K562 (cell line): ENCODE measurements around the gene FASTK. TPM values are rescaled to one million over a fixed set of nuclear protein-coding genes. Genes with fewer than 3 reads are reported as not detected.

Experiments
- ARID1B ChIP-seq: fragments of 450-650 bp; IDR thresholded peaks from 2 replicates; pipeline ENCODE4 v1.6.1; 2016; ENCODE audit warnings: antibody characterized with exemption, mild to moderate bottlenecking, inconsistent platforms
- BDP1 ChIP-seq: IDR thresholded peaks from 3 replicates; pipeline ENCODE4 v1.6.1; 2011; ENCODE audit not compliant: insufficient read length, insufficient read depth
- CHD2 ChIP-seq: IDR thresholded peaks from 2 replicates; pipeline ENCODE4 v1.6.1; 2011; ENCODE audit warnings: low read depth, low read length
- DNMT1 ChIP-seq: fragments of 450-650 bp; IDR thresholded peaks from 2 replicates; pipeline ENCODE4 v1.6.1; 2016; ENCODE audit warnings: antibody characterized with exemption, mild to moderate bottlenecking
- EP300 ChIP-seq: IDR thresholded peaks from 2 replicates; pipeline ENCODE4 v1.6.1; 2012; ENCODE audit warnings: low read length, improper control_type of control experiment
- ETV5 ChIP-seq: sonication (generic); formaldehyde crosslinking; IDR thresholded peaks from 2 replicates; pipeline ENCODE4 v1.4.0; 2020; ENCODE audit warnings: low read depth, mild to moderate bottlenecking, missing genetic modification reagents
- HCFC1 ChIP-seq: IDR thresholded peaks from 2 replicates; pipeline ENCODE4 v1.6.1; 2012; ENCODE audit warnings: low read depth, low read length, improper control_type of control experiment
- HDAC6 ChIP-seq: IDR thresholded peaks from 2 replicates; pipeline ENCODE4 v1.6.1; 2012; ENCODE audit warnings: low read depth, mild to moderate bottlenecking, control low read depth, inconsistent platforms, low read length, moderate library complexity
- KLF1 ChIP-seq: fragments of 450-650 bp; IDR thresholded peaks from 2 replicates; pipeline ENCODE4 v1.6.1; 2016; ENCODE audit warnings: missing genetic modification characterization, missing compliant biosample characterization
- NR1H2 ChIP-seq: sonication (generic); formaldehyde crosslinking; IDR thresholded peaks from 2 replicates; pipeline ENCODE4 v1.4.0; 2020; ENCODE audit warnings: mild to moderate bottlenecking, missing genetic modification reagents
- POLR3G ChIP-seq: IDR thresholded peaks from 2 replicates; pipeline ENCODE4 v1.6.1; 2011; ENCODE audit not compliant: insufficient read length, insufficient replicate concordance; ENCODE audit errors: extremely low read depth
- RAD51 ChIP-seq: fragments of 450-650 bp; IDR thresholded peaks from 2 replicates; pipeline ENCODE4 v1.7.1; 2016; ENCODE audit warnings: low read depth, mild to moderate bottlenecking, borderline replicate concordance
- SLC30A9 ChIP-seq: fragments of 250-450 bp; sonication (Bioruptor Pico); IDR thresholded peaks from 2 replicates; pipeline ENCODE4 v1.8.0; 2022; ENCODE audit warnings: mild to moderate bottlenecking, moderate library complexity
- SMC3 ChIP-seq: conservative IDR thresholded peaks from 2 replicates; pipeline ENCODE4 v1.6.1; 2011; ENCODE audit warnings: low read depth, low read length, improper control_type of control experiment; ENCODE audit not compliant: insufficient read depth
- TEAD2 ChIP-seq: fragments of 450-650 bp; IDR thresholded peaks from 2 replicates; pipeline ENCODE4 v1.6.1; 2016; ENCODE audit warnings: missing genetic modification characterization, control low read depth, missing compliant biosample characterization
- ZEB2 ChIP-seq: fragments of 450-650 bp; IDR thresholded peaks from 2 replicates; pipeline ENCODE4 v1.6.1; 2016
- ZFP36 ChIP-seq: fragments of 150-350 bp; IDR thresholded peaks from 2 replicates; pipeline ENCODE4 v1.6.1; 2018; ENCODE audit warnings: low read length, low read depth; ENCODE audit not compliant: partially characterized antibody
- ZNF121 ChIP-seq: sonication (generic); formaldehyde crosslinking; conservative IDR thresholded peaks from 2 replicates; pipeline ENCODE4 v1.8.0; 2022; ENCODE audit warnings: missing genetic modification reagents
- ZNF311 ChIP-seq: fragments of 250-450 bp; sonication (Bioruptor Pico); IDR thresholded peaks from 2 replicates; pipeline ENCODE4 v1.4.0; 2020; ENCODE audit warnings: mild to moderate bottlenecking, moderate library complexity
- ZNF586 ChIP-seq: fragments of 450-650 bp; formaldehyde crosslinking; conservative IDR thresholded peaks from 2 replicates; pipeline ENCODE4 v1.4.0; 2020; ENCODE audit warnings: mild to moderate bottlenecking, moderate library complexity
- ZNF696 ChIP-seq: fragments of 250-450 bp; sonication (Bioruptor Pico); conservative IDR thresholded peaks from 2 replicates; pipeline ENCODE4 v1.4.0; 2020; ENCODE audit warnings: mild to moderate bottlenecking, moderate library complexity
- ZSCAN29 ChIP-seq: fragments of 450-650 bp; IDR thresholded peaks from 2 replicates; pipeline ENCODE4 v1.6.1; 2017
- polyA plus RNA-seq, 8 experiments: library from polyadenylated mRNA; depleted of rRNA in 4 of 8; stranded (reverse) in 5 of 8; unstranded in 3 of 8; fragments of >200 nt; fragmentation: Nextera tagmentation in 2 of 8; fragmentation: Illumina TruSeq in 1 of 8; extraction: Ambion mirVana in 2 of 8; extraction: Trizol in 1 of 8; gene quantifications; 2 replicates each; pipeline versions ENCODE4 v1.2.1 to v1.2.3, GENCODE V29; 2011 to 2014; ENCODE audit warnings: inconsistent platforms in 1 of 8, missing spikeins in 1 of 8
- total RNA-seq, 7 experiments: library from RNA; depleted of rRNA in 6 of 7; stranded (reverse); fragments of >200 nt in 6 of 7; fragmentation: Illumina TruSeq in 2 of 7; extraction: Trizol in 2 of 7; gene quantifications; 2 replicates each; pipeline versions ENCODE4 v1.2.1 to v1.2.3, GENCODE V29; 2011 to 2021; ENCODE audit warnings: low replicate concordance in 1 of 7
- TF ChIP-seq, protein P1 (sequence below): fragments of 450-650 bp; formaldehyde crosslinking; IDR thresholded peaks from 2 replicates; pipeline ENCODE4 v1.4.0; 2020; ENCODE audit warnings: mild to moderate bottlenecking, moderate library complexity
- TF ChIP-seq, protein P2 (sequence below), 2 experiments: fragments of 200-800 bp in 1 of 2; sonication (Bioruptor generic) in 1 of 2; sonication (generic) in 1 of 2; formaldehyde crosslinking in 1 of 2; IDR thresholded peaks in 1 of 2; conservative IDR thresholded peaks in 1 of 2; 2 replicates each; pipeline versions ENCODE4 v1.5.0 to v1.6.1; 2016 to 2020; ENCODE audit warnings: missing compliant biosample characterization in 1 of 2, missing genetic modification characterization in 1 of 2, missing genetic modification reagents in 1 of 2
- TF ChIP-seq, protein P3 (sequence below): fragments of 150-350 bp; conservative IDR thresholded peaks from 2 replicates; pipeline ENCODE4 v1.6.1; 2014; ENCODE audit warnings: low read length
- TF ChIP-seq, protein P4 (sequence below), 2 experiments: fragments of 450-650 bp in 1 of 2; sonication (generic) in 1 of 2; formaldehyde crosslinking; conservative IDR thresholded peaks; 2 replicates each; pipeline versions ENCODE4 v1.4.0 to v1.8.1; 2020 to 2022; ENCODE audit warnings: mild to moderate bottlenecking in 1 of 2, missing genetic modification reagents in 1 of 2

Gene FASTK
- total and polyA plus RNA-seq, 9 of the 15 experiments (the other 6 are each of a cell fraction or from before 2014, with no cell fraction given): 0.51 to 150 (median 48.2) TPM

DNA sequence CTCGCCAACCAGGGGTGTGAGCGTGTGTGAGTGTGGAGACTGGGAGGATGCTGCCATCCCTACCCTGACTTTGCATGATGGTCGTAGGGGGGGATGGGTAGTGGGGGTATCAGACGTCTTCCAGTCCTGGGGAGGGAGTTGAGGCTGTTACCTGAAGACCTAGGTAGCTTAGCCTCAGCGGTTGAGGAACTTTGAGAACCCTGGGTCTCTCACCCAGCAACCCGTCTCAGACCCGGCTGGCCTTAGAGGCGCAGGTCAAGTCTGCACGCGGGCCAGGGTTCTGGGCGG lies 18.6 kb downstream of the FASTK start (continued):
- no peak for TF ChIP-seq ZNF586 (CRISPR knock-in tag)
- no peak for TF ChIP-seq RAD51
- TF ChIP-seq, protein P1, sequence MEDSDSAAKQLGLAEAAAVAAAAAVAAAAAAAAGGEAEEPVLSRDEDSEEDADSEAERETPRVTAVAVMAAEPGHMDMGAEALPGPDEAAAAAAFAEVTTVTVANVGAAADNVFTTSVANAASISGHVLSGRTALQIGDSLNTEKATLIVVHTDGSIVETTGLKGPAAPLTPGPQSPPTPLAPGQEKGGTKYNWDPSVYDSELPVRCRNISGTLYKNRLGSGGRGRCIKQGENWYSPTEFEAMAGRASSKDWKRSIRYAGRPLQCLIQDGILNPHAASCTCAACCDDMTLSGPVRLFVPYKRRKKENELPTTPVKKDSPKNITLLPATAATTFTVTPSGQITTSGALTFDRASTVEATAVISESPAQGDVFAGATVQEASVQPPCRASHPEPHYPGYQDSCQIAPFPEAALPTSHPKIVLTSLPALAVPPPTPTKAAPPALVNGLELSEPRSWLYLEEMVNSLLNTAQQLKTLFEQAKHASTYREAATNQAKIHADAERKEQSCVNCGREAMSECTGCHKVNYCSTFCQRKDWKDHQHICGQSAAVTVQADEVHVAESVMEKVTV: no peak
- TF ChIP-seq TEAD2 (tag): no peak
- no peak for TF ChIP-seq DNMT1
- TF ChIP-seq ZEB2: no peak
- no peak for TF ChIP-seq HDAC6
- TF ChIP-seq ZNF696 (CRISPR knock-in tag): no peak
- no peak for TF ChIP-seq POLR3G
- TF ChIP-seq ZFP36: no peak
- TF ChIP-seq SMC3: peak; percentile 2; the same call in 1 of the 2 replicates
- TF ChIP-seq EP300: 0 out of 2 replicates have a peak, but pooled peaks have one; percentile 8
- no peak for TF ChIP-seq KLF1 (tag)
- TF ChIP-seq ARID1B: no peak
- TF ChIP-seq SLC30A9 (CRISPR knock-in tag): no peak
- no peak for TF ChIP-seq HCFC1
- no peak for TF ChIP-seq NR1H2 (CRISPR knock-in tag)
- TF ChIP-seq ZNF311 (CRISPR knock-in tag): no peak
- TF ChIP-seq, protein P2, sequence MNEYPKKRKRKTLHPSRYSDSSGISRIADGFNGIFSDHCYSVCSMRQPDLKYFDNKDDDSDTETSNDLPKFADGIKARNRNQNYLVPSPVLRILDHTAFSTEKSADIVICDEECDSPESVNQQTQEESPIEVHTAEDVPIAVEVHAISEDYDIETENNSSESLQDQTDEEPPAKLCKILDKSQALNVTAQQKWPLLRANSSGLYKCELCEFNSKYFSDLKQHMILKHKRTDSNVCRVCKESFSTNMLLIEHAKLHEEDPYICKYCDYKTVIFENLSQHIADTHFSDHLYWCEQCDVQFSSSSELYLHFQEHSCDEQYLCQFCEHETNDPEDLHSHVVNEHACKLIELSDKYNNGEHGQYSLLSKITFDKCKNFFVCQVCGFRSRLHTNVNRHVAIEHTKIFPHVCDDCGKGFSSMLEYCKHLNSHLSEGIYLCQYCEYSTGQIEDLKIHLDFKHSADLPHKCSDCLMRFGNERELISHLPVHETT (CRISPR knock-in tag; conservative IDR thresholded peaks at IDR 0.05 in 1 of 2, IDR thresholded peaks at IDR 0.05 in 1 of 2): 0 out of 4 replicates have a peak, but pooled peaks of 1 of the 2 experiments have one; percentile 13
- no peak for TF ChIP-seq CHD2
- no peak for TF ChIP-seq ZNF121 (CRISPR knock-in tag)
- TF ChIP-seq ETV5 (CRISPR knock-in tag): no peak
- TF ChIP-seq, protein P3, sequence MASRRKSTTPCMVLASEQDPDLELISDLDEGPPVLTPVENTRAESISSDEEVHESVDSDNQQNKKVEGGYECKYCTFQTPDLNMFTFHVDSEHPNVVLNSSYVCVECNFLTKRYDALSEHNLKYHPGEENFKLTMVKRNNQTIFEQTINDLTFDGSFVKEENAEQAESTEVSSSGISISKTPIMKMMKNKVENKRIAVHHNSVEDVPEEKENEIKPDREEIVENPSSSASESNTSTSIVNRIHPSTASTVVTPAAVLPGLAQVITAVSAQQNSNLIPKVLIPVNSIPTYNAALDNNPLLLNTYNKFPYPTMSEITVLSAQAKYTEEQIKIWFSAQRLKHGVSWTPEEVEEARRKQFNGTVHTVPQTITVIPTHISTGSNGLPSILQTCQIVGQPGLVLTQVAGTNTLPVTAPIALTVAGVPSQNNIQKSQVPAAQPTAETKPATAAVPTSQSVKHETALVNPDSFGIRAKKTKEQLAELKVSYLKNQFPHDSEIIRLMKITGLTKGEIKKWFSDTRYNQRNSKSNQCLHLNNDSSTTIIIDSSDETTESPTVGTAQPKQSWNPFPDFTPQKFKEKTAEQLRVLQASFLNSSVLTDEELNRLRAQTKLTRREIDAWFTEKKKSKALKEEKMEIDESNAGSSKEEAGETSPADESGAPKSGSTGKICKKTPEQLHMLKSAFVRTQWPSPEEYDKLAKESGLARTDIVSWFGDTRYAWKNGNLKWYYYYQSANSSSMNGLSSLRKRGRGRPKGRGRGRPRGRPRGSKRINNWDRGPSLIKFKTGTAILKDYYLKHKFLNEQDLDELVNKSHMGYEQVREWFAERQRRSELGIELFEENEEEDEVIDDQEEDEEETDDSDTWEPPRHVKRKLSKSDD: no peak
- TF ChIP-seq ZSCAN29: no peak
- TF ChIP-seq BDP1: no peak
- TF ChIP-seq, protein P4, sequence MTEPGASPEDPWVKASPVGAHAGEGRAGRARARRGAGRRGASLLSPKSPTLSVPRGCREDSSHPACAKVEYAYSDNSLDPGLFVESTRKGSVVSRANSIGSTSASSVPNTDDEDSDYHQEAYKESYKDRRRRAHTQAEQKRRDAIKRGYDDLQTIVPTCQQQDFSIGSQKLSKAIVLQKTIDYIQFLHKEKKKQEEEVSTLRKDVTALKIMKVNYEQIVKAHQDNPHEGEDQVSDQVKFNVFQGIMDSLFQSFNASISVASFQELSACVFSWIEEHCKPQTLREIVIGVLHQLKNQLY (CRISPR knock-in tag; conservative IDR thresholded peaks at IDR 0.05): no peak
